Tibial nerve (tissue), 3 donors: ENCODE measurements around the gene NBEAL2.

Experiments
- POLR2A ChIP-seq, 2 donors: fragments of 450-650 bp; IDR thresholded peaks; one replicate each; pipeline ENCODE4 v1.6.1; 2017; ENCODE audit warnings: antibody characterized with exemption in 2 of 2, mild to moderate bottlenecking in 2 of 2, moderate library complexity in 2 of 2
- TF ChIP-seq, protein P1 (sequence below), 5 experiments: fragments of 200-600 bp in 3 of 5; fragments of 450-650 bp in 2 of 5; sonication (generic) in 3 of 5; IDR thresholded peaks; one replicate each; pipeline ENCODE4 v1.5.1; 2016 to 2019; ENCODE audit warnings: antibody characterized with exemption in 5 of 5, mild to moderate bottlenecking in 3 of 5, moderate library complexity in 2 of 5

DNA sequence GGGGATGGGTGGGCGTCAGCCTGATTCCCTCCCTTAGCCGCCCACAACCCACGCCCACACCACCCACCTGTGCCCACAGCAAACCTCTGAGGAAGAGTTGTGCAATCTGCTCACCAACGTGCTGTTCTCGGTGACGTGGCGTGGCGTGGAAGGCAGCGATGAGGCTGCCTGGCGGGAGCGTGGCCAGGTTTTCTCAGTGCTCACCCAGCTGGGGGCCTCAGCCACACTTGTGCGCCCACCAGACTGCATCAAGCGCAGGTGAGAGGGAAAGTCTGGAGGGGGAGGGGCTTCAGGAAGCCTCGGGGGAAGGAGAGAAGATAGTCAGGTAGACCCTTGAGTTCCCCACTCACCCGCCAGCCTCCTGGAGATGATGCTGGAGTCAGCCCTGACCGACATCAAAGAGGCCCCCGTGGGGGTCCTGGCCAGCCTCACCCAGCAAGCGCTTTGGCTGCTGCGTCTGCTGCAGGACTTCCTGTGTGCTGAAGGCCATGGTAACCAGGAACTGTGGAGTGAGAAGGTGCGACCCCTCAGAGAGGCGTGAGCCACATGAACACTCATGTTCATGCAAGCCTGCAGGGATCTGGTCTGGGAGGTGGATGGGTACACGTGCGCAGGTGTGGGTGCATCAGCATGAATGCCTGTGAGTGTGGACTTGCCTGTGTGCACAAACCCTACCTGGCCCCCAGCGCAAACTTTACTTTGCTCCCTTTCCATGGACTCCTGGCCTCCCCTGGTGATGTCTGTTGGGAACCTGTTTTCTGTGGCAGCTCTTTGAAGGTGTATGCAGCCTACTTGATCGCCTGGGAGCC is 21.7 kb downstream of the NBEAL2 start:
- no peak for TF ChIP-seq POLR2A (IDR thresholded peaks at IDR 0.05)
- TF ChIP-seq, protein P1, sequence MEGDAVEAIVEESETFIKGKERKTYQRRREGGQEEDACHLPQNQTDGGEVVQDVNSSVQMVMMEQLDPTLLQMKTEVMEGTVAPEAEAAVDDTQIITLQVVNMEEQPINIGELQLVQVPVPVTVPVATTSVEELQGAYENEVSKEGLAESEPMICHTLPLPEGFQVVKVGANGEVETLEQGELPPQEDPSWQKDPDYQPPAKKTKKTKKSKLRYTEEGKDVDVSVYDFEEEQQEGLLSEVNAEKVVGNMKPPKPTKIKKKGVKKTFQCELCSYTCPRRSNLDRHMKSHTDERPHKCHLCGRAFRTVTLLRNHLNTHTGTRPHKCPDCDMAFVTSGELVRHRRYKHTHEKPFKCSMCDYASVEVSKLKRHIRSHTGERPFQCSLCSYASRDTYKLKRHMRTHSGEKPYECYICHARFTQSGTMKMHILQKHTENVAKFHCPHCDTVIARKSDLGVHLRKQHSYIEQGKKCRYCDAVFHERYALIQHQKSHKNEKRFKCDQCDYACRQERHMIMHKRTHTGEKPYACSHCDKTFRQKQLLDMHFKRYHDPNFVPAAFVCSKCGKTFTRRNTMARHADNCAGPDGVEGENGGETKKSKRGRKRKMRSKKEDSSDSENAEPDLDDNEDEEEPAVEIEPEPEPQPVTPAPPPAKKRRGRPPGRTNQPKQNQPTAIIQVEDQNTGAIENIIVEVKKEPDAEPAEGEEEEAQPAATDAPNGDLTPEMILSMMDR (IDR thresholded peaks at IDR 0.05), result no peak
